ENCODE results near the gene ARHGEF25.

DNA sequence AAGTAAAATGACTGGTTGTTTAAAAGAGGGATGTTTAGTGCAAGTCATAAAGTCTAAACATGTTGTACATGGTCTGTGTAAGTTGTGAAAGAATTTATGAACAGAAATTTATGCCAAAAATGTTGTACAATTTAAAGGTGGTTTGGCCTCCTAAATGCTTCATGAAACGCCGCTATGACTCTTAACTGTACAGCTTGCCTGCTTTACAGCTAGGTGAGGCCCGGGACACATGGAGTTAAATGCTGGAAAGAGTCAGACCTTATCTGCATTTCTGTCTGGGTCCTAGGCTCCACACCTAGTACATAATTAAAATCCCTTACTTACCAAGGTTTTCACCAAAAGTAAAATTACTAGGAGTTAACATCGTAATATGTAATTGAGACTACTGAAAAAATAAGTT lies 50.1 kb downstream of the ARHGEF25 start:
- TF ChIP-seq, protein P1, sequence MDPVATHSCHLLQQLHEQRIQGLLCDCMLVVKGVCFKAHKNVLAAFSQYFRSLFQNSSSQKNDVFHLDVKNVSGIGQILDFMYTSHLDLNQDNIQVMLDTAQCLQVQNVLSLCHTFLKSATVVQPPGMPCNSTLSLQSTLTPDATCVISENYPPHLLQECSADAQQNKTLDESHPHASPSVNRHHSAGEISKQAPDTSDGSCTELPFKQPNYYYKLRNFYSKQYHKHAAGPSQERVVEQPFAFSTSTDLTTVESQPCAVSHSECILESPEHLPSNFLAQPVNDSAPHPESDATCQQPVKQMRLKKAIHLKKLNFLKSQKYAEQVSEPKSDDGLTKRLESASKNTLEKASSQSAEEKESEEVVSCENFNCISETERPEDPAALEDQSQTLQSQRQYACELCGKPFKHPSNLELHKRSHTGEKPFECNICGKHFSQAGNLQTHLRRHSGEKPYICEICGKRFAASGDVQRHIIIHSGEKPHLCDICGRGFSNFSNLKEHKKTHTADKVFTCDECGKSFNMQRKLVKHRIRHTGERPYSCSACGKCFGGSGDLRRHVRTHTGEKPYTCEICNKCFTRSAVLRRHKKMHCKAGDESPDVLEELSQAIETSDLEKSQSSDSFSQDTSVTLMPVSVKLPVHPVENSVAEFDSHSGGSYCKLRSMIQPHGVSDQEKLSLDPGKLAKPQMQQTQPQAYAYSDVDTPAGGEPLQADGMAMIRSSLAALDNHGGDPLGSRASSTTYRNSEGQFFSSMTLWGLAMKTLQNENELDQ (tag by site-specific recombination; IDR thresholded peaks at IDR 0.05; ENCODE audit: low read depth): no peak
- TF ChIP-seq ZNF510 (tag by site-specific recombination; IDR thresholded peaks at IDR 0.05; ENCODE audit: insufficient replicate concordance) (no peak), ZNF274 (IDR thresholded peaks at IDR 0.05; ENCODE audit: low read length) (no peak), ZNF274 (tag by site-specific recombination; IDR thresholded peaks at IDR 0.05; ENCODE audit: borderline replicate concordance) (no peak), YY1 (tag by site-specific recombination; IDR thresholded peaks at IDR 0.05) (no peak)
- TF ChIP-seq, protein P2, sequence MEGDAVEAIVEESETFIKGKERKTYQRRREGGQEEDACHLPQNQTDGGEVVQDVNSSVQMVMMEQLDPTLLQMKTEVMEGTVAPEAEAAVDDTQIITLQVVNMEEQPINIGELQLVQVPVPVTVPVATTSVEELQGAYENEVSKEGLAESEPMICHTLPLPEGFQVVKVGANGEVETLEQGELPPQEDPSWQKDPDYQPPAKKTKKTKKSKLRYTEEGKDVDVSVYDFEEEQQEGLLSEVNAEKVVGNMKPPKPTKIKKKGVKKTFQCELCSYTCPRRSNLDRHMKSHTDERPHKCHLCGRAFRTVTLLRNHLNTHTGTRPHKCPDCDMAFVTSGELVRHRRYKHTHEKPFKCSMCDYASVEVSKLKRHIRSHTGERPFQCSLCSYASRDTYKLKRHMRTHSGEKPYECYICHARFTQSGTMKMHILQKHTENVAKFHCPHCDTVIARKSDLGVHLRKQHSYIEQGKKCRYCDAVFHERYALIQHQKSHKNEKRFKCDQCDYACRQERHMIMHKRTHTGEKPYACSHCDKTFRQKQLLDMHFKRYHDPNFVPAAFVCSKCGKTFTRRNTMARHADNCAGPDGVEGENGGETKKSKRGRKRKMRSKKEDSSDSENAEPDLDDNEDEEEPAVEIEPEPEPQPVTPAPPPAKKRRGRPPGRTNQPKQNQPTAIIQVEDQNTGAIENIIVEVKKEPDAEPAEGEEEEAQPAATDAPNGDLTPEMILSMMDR (tag by site-specific recombination; IDR thresholded peaks at IDR 0.05): no peak

All from HEK293 (cell line).